Ureter (tissue), 1 donor: Measurements from ENCODE around the gene TPCN2. TPM values are rescaled to one million over a fixed set of nuclear protein-coding genes. Genes with fewer than 3 reads are reported as not detected.

Source experiments
- DNase-seq: peaks from one replicate; pipeline ENCODE4 v3.0.0-alpha.2; 2020; ENCODE audit warnings: low spot score
- total RNA-seq: library from RNA; stranded (reverse); gene quantifications from one replicate; pipeline ENCODE4 v1.2.4, GENCODE V29; 2023
- donor health status: DM: yes; HTN: yes; CAD: no.

Gene TPCN2
- total RNA-seq, 1 donor from 2014 or later: 27.9 TPM

GRCh38 chr11:69010361-69010891 lies 38.3 kb upstream of the TPCN2 start:
- no peak for DNase-seq

- DNase-seq: peak; percentile 90
Observed at GRCh38 chr11:69010964-69011623, 37.6 kb upstream of the TPCN2 start.

GRCh38 chr11:69011624-69012091 lies 37.1 kb upstream of the TPCN2 start:
- no peak for DNase-seq

GRCh38 chr11:69012092-69013008 lies 36.4 kb upstream of the TPCN2 start:
- DNase-seq: no peak

- DNase-seq: peak; percentile 95
Observed at GRCh38 chr11:69013009-69013951, 35.5 kb upstream of the TPCN2 start, which contains the start of gene MRGPRF. Gene MRGPRF (minus strand): TSS chr11:69013246. CDS start chr11:69009901, 3,345 bp downstream.

- DNase-seq: peak; percentile 84
Observed at GRCh38 chr11:69014084-69014851, 34.5 kb upstream of the TPCN2 start.

- no peak for DNase-seq
Observed at GRCh38 chr11:69014898-69015549, 33.7 kb upstream of the TPCN2 start.

- no peak for DNase-seq
Observed at GRCh38 chr11:69017951-69018350, 30.8 kb upstream of the TPCN2 start.

- no peak for DNase-seq
Observed at GRCh38 chr11:69018924-69019323, 29.8 kb upstream of the TPCN2 start.

- DNase-seq: no peak
Observed at GRCh38 chr11:69022260-69022659, 26.5 kb upstream of the TPCN2 start.

GRCh38 chr11:69024509-69024908 lies 24.2 kb upstream of the TPCN2 start:
- DNase-seq: no peak

GRCh38 chr11:69027704-69028372 lies 20.9 kb upstream of the TPCN2 start:
- no peak for DNase-seq

- DNase-seq: no peak
Observed at GRCh38 chr11:69030301-69030700, 18.4 kb upstream of the TPCN2 start.

- no peak for DNase-seq
Observed at GRCh38 chr11:69032833-69033232, 15.9 kb upstream of the TPCN2 start.

- DNase-seq: no peak
Observed at GRCh38 chr11:69033431-69033830, 15.3 kb upstream of the TPCN2 start.

GRCh38 chr11:69034123-69034867 lies 14.4 kb upstream of the TPCN2 start:
- DNase-seq: no peak

GRCh38 chr11:69035150-69035945 lies 13.4 kb upstream of the TPCN2 start:
- no peak for DNase-seq

- no peak for DNase-seq
Observed at GRCh38 chr11:69035946-69036340, 12.8 kb upstream of the TPCN2 start.
